H1 (cell line): ENCODE results near the gene TUBGCP2. TPM values are rescaled to one million over a fixed set of nuclear protein-coding genes. Genes with fewer than 3 reads are reported as not detected.

Experiments used
- CTCF ChIA-PET: fragments of 300-600 bp; sonication (Branson Sonifier 250); formaldehyde crosslinking; loops from one replicate; lab custom pipeline; 2021; ENCODE audit not compliant: partially characterized antibody; lab: Charles Lee
- POLR2A ChIA-PET: fragments of 300-600 bp; sonication (Branson Sonifier 250); formaldehyde crosslinking; loops from one replicate; lab custom pipeline; 2021; ENCODE audit warnings: inconsistent platforms; ENCODE audit not compliant: partially characterized antibody; lab: Charles Lee
- DNase-seq, 2 experiments: peaks; one replicate each; pipeline versions ENCODE4 v3.0.0 to v3.0.0-alpha.2; 2010 to 2022; ENCODE audit warnings: low spot score in 2 of 2, low read depth in 1 of 2, mixed read lengths in 1 of 2
- FAIRE-seq: peaks from 2 replicates; lab custom pipeline; 2011; peaks lifted over from hg19 to GRCh38; lab: Jason Lieb, UNC
- H2AFZ ChIP-seq: 2 replicates; pipeline ENCODE4 v1.8.1; 2012; ENCODE audit warnings: low read length, inconsistent platforms
- H2AK5ac ChIP-seq: 2 replicates; pipeline ENCODE4 v1.6.1; 2013; ENCODE audit warnings: low read depth, low read length
- H2BK120ac ChIP-seq: replicated peaks from 2 replicates; pipeline ENCODE3; 2013; ENCODE audit warnings: low read depth, low read length, inconsistent platforms
- H2BK12ac ChIP-seq: 2 replicates; pipeline ENCODE4 v1.6.1; 2013; ENCODE audit warnings: low read depth, low read length
- H2BK15ac ChIP-seq: 2 replicates; pipeline ENCODE4 v1.6.1; 2013; ENCODE audit warnings: low read length
- H2BK20ac ChIP-seq: 2 replicates; pipeline ENCODE4 v1.6.1; 2013; ENCODE audit warnings: low read length
- H2BK5ac ChIP-seq: 2 replicates; pipeline ENCODE4 v1.6.1; 2013; ENCODE audit warnings: low read depth, low read length
- H3K14ac ChIP-seq: 2 replicates; pipeline ENCODE4 v1.6.1; 2013; ENCODE audit warnings: inconsistent platforms; ENCODE audit not compliant: insufficient read length
- H3K18ac ChIP-seq: 2 replicates; pipeline ENCODE4 v1.6.1; 2013; ENCODE audit warnings: low read length; ENCODE audit errors: extremely low read depth
- H3K23ac ChIP-seq: 2 replicates; pipeline ENCODE4 v1.6.1; 2013; ENCODE audit warnings: inconsistent platforms; ENCODE audit not compliant: insufficient read length
- H3K23me2 ChIP-seq: 2 replicates; pipeline ENCODE4 v1.6.1; 2013; ENCODE audit warnings: low read depth, low read length
- H3K27ac ChIP-seq: 2 replicates; pipeline ENCODE4 v1.6.1; 2011; ENCODE audit warnings: low read depth, low read length, inconsistent platforms
- H3K27me3 ChIP-seq, 4 experiments: replicated peaks in 1 of 4; 1 replicate in 1 of 4; 2 replicates in 3 of 4; pipeline versions ENCODE4 v1.6.1 to v1.8.1; 2011 to 2013; ENCODE audit warnings: low read length in 3 of 4, mild to moderate bottlenecking in 3 of 4, inconsistent platforms in 2 of 4, mixed read lengths in 2 of 4, moderate library complexity in 1 of 4; ENCODE audit not compliant: control insufficient read depth in 3 of 4, insufficient read depth in 3 of 4; ENCODE audit errors: extremely low read depth in 1 of 4
- H3K36me3 ChIP-seq, 4 experiments: 2 replicates each; pipeline versions ENCODE4 v1.6.1 to v1.8.1; 2011 to 2013; ENCODE audit warnings: mild to moderate bottlenecking in 4 of 4, low read length in 3 of 4, moderate library complexity in 2 of 4, control low read depth in 1 of 4, inconsistent platforms in 1 of 4; ENCODE audit not compliant: insufficient read depth in 4 of 4, control insufficient read depth in 2 of 4
- H3K4ac ChIP-seq: replicated peaks from 2 replicates; pipeline ENCODE3; 2013; ENCODE audit warnings: low read length, low read depth, mixed read lengths, inconsistent platforms; ENCODE audit not compliant: insufficient read length
- H3K4me1 ChIP-seq, 4 experiments: replicated peaks in 1 of 4; 1 replicate in 1 of 4; 2 replicates in 3 of 4; pipeline versions ENCODE4 v1.6.1 to v1.8.1; 2011 to 2013; ENCODE audit warnings: low read length in 3 of 4, inconsistent platforms in 2 of 4, mixed read lengths in 1 of 4; ENCODE audit not compliant: insufficient read depth in 4 of 4, control insufficient read depth in 3 of 4
- H3K4me2 ChIP-seq, 2 experiments: 2 replicates each; pipeline versions ENCODE4 v1.6.1 to v1.8.1; 2011 to 2013; ENCODE audit warnings: low read depth in 2 of 2, low read length in 2 of 2, control low read depth in 1 of 2, inconsistent platforms in 1 of 2, mild to moderate bottlenecking in 1 of 2; ENCODE audit not compliant: insufficient read depth in 1 of 2
- H3K4me3 ChIP-seq, 4 experiments: fragments of 200-600, 300-600 bp in 1 of 4; sonication (generic), shearing (Covaris generic), sonication (Bioruptor Twin) in 1 of 4; 2 replicates each; pipeline versions ENCODE4 v1.5.1 to v1.8.1; 2011 to 2016; ENCODE audit warnings: low read length in 4 of 4, low read depth in 3 of 4, control low read depth in 2 of 4, inconsistent platforms in 2 of 4, mild to moderate bottlenecking in 2 of 4, mixed read lengths in 1 of 4, moderate library complexity in 1 of 4; ENCODE audit not compliant: insufficient read depth in 2 of 4; ENCODE audit errors: extremely low read depth in 1 of 4
- H3K56ac ChIP-seq: replicated peaks from 2 replicates; pipeline ENCODE3; 2013; ENCODE audit warnings: low read depth, mild to moderate bottlenecking, mixed read lengths, low read length, inconsistent platforms; ENCODE audit not compliant: insufficient read length
- H3K79me1 ChIP-seq: 2 replicates; pipeline ENCODE4 v1.6.1; 2013; ENCODE audit warnings: low read depth, low read length, control low read depth
- H3K79me2 ChIP-seq, 2 experiments: 2 replicates each; pipeline versions ENCODE4 v1.6.1 to v1.8.1; 2012 to 2013; ENCODE audit warnings: low read length in 2 of 2, mild to moderate bottlenecking in 2 of 2, inconsistent platforms in 1 of 2; ENCODE audit not compliant: insufficient read depth in 2 of 2, control insufficient read depth in 1 of 2
- H3K9ac ChIP-seq, 4 experiments: replicated peaks in 1 of 4; 1 replicate in 1 of 4; 2 replicates in 3 of 4; pipeline versions ENCODE4 v1.6.1 to v1.8.1; 2011 to 2013; ENCODE audit warnings: low read depth in 3 of 4, low read length in 3 of 4, control low read depth in 2 of 4, mild to moderate bottlenecking in 2 of 4, moderate library complexity in 2 of 4, inconsistent platforms in 1 of 4; ENCODE audit errors: extremely low read depth in 1 of 4
- H3K9me3 ChIP-seq, 2 experiments: 2 replicates each; pipeline versions ENCODE4 v1.6.1 to v1.8.1; 2012 to 2013; ENCODE audit warnings: mild to moderate bottlenecking in 2 of 2, moderate library complexity in 2 of 2, control low read depth in 1 of 2, inconsistent platforms in 1 of 2, low read depth in 1 of 2, low read length in 1 of 2, mixed read lengths in 1 of 2; ENCODE audit not compliant: insufficient read depth in 2 of 2
- H4K20me1 ChIP-seq, 2 experiments: replicated peaks in 1 of 2; 2 replicates each; pipeline versions ENCODE3 to v1.8.1; 2011 to 2013; ENCODE audit warnings: inconsistent platforms in 2 of 2, low read length in 2 of 2, mild to moderate bottlenecking in 1 of 2; ENCODE audit not compliant: insufficient read depth in 2 of 2, control insufficient read depth in 1 of 2
- H4K5ac ChIP-seq: 2 replicates; pipeline ENCODE4 v1.6.1; 2013; ENCODE audit warnings: low read length, low read depth, mixed read lengths, inconsistent platforms; ENCODE audit not compliant: insufficient read length
- H4K8ac ChIP-seq: 2 replicates; pipeline ENCODE4 v1.8.0; 2013; ENCODE audit warnings: mild to moderate bottlenecking, moderate library complexity, low read length, inconsistent platforms; ENCODE audit not compliant: insufficient read depth; ENCODE audit errors: extremely low read depth
- H4K91ac ChIP-seq: replicated peaks from 2 replicates; pipeline ENCODE3; 2013; ENCODE audit warnings: low read length, mixed read lengths, inconsistent platforms; ENCODE audit not compliant: insufficient read length
- BRCA1 ChIP-seq: IDR thresholded peaks from 2 replicates; pipeline ENCODE4 v1.6.1; 2012; ENCODE audit warnings: low read depth, low read length, improper control_type of control experiment
- CHD1 ChIP-seq: IDR thresholded peaks from 2 replicates; pipeline ENCODE4 v1.6.1; 2012; ENCODE audit warnings: low read depth, low read length, improper control_type of control experiment
- EP300 ChIP-seq, 2 experiments: IDR thresholded peaks; 1 replicate in 1 of 2; 2 replicates in 1 of 2; pipeline ENCODE4 v1.6.1; 2011 to 2012; ENCODE audit warnings: low read depth in 2 of 2, low read length in 2 of 2, mild to moderate bottlenecking in 2 of 2, borderline replicate concordance in 1 of 2, inconsistent platforms in 1 of 2, moderate library complexity in 1 of 2
- FOSL1 ChIP-seq: IDR thresholded peaks from 2 replicates; pipeline ENCODE4 v1.6.1; 2011; ENCODE audit warnings: mild to moderate bottlenecking, low read depth, low read length, moderate library complexity; ENCODE audit not compliant: insufficient read depth
- GABPA ChIP-seq: IDR thresholded peaks from 2 replicates; pipeline ENCODE4 v1.6.1; 2011; ENCODE audit warnings: mild to moderate bottlenecking, low read length, moderate library complexity, borderline replicate concordance; ENCODE audit not compliant: insufficient read depth
- HDAC2 ChIP-seq, 2 experiments: fragments of 300-600 bp in 1 of 2; sonication (generic) in 1 of 2; IDR thresholded peaks; 2 replicates each; pipeline ENCODE4 v1.6.1; 2011 to 2012; ENCODE audit warnings: low read depth in 2 of 2, low read length in 2 of 2, mild to moderate bottlenecking in 2 of 2, moderate library complexity in 2 of 2, borderline replicate concordance in 1 of 2, inconsistent platforms in 1 of 2
- KDM4A ChIP-seq: IDR thresholded peaks from one replicate; pipeline ENCODE4 v1.7.1; 2012; ENCODE audit warnings: low read depth, mild to moderate bottlenecking, moderate library complexity, low read length, inconsistent platforms; ENCODE audit not compliant: severe bottlenecking
- POLR2AphosphoS5 ChIP-seq: IDR thresholded peaks from 2 replicates; pipeline ENCODE4 v1.6.1; 2011; ENCODE audit warnings: low read depth, low read length
- RFX5 ChIP-seq: IDR thresholded peaks from 2 replicates; pipeline ENCODE4 v1.6.1; 2011; ENCODE audit warnings: low read depth, low read length, improper control_type of control experiment, borderline replicate concordance
- SAP30 ChIP-seq: fragments of 300-600 bp; sonication (generic); IDR thresholded peaks from 2 replicates; pipeline ENCODE4 v1.7.1; 2012; ENCODE audit warnings: low read length, moderate library complexity, mild to moderate bottlenecking, inconsistent platforms; ENCODE audit not compliant: insufficient read depth, insufficient replicate concordance
- SIN3A ChIP-seq, 2 experiments: IDR thresholded peaks in 1 of 2; conservative IDR thresholded peaks in 1 of 2; 2 replicates each; pipeline ENCODE4 v1.6.1; 2011 to 2012; ENCODE audit warnings: low read length in 2 of 2, improper control_type of control experiment in 1 of 2, low read depth in 1 of 2, mild to moderate bottlenecking in 1 of 2
- SP4 ChIP-seq: IDR thresholded peaks from 2 replicates; pipeline ENCODE4 v1.6.1; 2012; ENCODE audit warnings: low read length, inconsistent platforms
- TAF1 ChIP-seq: IDR thresholded peaks from 2 replicates; pipeline ENCODE4 v1.6.1; 2011; ENCODE audit warnings: mild to moderate bottlenecking, low read depth, low read length
- TEAD4 ChIP-seq: IDR thresholded peaks from 2 replicates; pipeline ENCODE4 v1.6.1; 2012; ENCODE audit warnings: low read depth, low read length, inconsistent platforms, mixed read lengths
- WGBS, 2 experiments: shearing (Covaris generic) in 1 of 2; methylation state at CpG; one replicate each; pipeline versions ENCODE4 v1.1.6 to v1.1.7; 2013 to 2015; ENCODE audit warnings: low lambda C conversion rate in 2 of 2, mixed read lengths in 2 of 2, inconsistent platforms in 1 of 2, low coverage in 1 of 2, missing lambda C conversion rate in 1 of 2; ENCODE audit not compliant: insufficient replicate concordance in 2 of 2, insufficient coverage in 1 of 2, insufficient read length in 1 of 2; ENCODE audit errors: extremely low coverage in 1 of 2, missing lambda C conversion rate in 1 of 2; 5-methylcytosine and 5-hydroxymethylcytosine counted together
- polyA plus RNA-seq, 7 experiments: library from polyadenylated mRNA; depleted of rRNA in 3 of 7; stranded (reverse) in 5 of 7; unstranded in 2 of 7; fragments of >200 nt in 5 of 7; fragments of 200-250 nt in 2 of 7; gene quantifications; 1 replicate in 5 of 7; 2 replicates in 1 of 7; 4 replicates in 1 of 7; pipeline versions ENCODE4 v1.2.1 to v1.2.3, GENCODE V29; 2011 to 2013; ENCODE audit warnings: missing spikeins in 2 of 7, mixed read lengths in 2 of 7
- total RNA-seq: library from RNA; stranded (reverse); fragmentation: NEBNext Ultra II Directional; extraction: Animal tissue kit (Norgen Biotek cat#: 25700); gene quantifications from 2 replicates; pipeline ENCODE4 v1.2.1, GENCODE V29; 2021

Gene TUBGCP2
- total and polyA plus RNA-seq, 2 of the 8 experiments (the other 6 are each of a cell fraction or from before 2014, with no cell fraction given), result 34.9 to 51.9 TPM

DNA sequence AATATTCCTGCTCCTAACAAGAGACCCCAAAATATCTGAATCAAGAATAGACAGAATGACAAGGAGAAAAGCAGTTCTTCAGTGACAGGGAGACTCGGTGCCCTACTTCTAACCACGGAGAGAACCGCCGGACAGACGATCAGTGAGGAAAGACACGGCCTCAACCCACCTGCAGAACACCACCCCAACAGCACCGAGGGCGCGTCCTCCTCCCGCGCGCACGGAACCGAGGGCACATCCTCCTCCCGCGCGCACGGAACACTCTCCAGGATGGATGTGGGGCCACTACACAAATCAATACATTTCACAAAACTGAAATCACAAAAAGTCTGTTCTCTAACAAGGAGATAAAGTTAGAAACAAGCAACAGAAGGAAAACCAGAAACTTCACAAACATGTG lies 22.3 kb downstream of the TUBGCP2 start:
- 88% methylated on average over 18 of the region's 18 CpGs; no CpG with 5 or more reads in 1 of the 2 experiments for WGBS, 2 experiments
- Histone ChIP-seq H4K8ac (no peak overlapping the region), H3K4me2 (no peak overlapping the region), H3K79me1 (no peaks in the 10 kb centered on the region), H2BK12ac (no peak overlapping the region), H2BK120ac (no peak overlapping the region), H3K9me3 (no peaks in the 10 kb centered on the region), H3K4me1 (no peaks in the 10 kb centered on the region), H3K4me3 (no peak overlapping the region), H3K9ac (no peak overlapping the region), H4K5ac (no peak overlapping the region), H3K23ac (no peak overlapping the region), H3K14ac (no peak overlapping the region), H3K4ac (no peak overlapping the region), H3K18ac (no peak overlapping the region), H3K56ac (no peak overlapping the region), H3K36me3 (peaks cover 7 to 51% (median 23%) of the 10 kb centered on the region in 4 experiments), H2BK20ac (no peak overlapping the region), H3K27me3 (no peaks in the 10 kb centered on the region), H3K79me2 (no peaks in the 10 kb centered on the region), H3K23me2 (no peaks in the 10 kb centered on the region), H2AFZ (no peak overlapping the region), H4K20me1 (peaks cover 0 to 7% of the 10 kb centered on the region in 2 experiments), H3K27ac (no peak overlapping the region), H2BK5ac (no peak overlapping the region), H2BK15ac (no peak overlapping the region), H2AK5ac (no peak overlapping the region), H4K91ac (no peak overlapping the region)
- ChIA-PET POLR2A (no interaction called here), CTCF (interaction anchor here (2.2 kb wide), 1 partner anchor 9 kb away, joined by 6 read pairs; no protein-coding TSS in a partner anchor)
- DNase-seq, result no peak
- FAIRE-seq, result no peak
- TF ChIP-seq FOSL1 (no peak), POLR2AphosphoS5 (no peak), TEAD4 (no peak), BRCA1 (no peak), SAP30 (no peak), EP300 (IDR thresholded peaks at IDR 0.05; ENCODE audit: borderline replicate concordance in 1 of 2, low read depth in 2 of 2, low read length in 2 of 2) (no peak), TAF1 (no peak), SP4 (no peak), SIN3A (conservative IDR thresholded peaks at IDR 0.05 in 1 of 2, IDR thresholded peaks at IDR 0.05 in 1 of 2; ENCODE audit: low read depth in 1 of 2, low read length in 2 of 2) (no peak), CHD1 (no peak), KDM4A (no peak), HDAC2 (IDR thresholded peaks at IDR 0.05; ENCODE audit: borderline replicate concordance in 1 of 2, low read depth in 2 of 2, low read length in 2 of 2) (no peak), GABPA (no peak), RFX5 (no peak)
